A549 (cell line): ENCODE data around the gene CLDND2.

ENCODE experiments used
- EP300 ChIP-seq, 2 experiments: fragments of >200 bp; sonication (Bioruptor Twin); formaldehyde crosslinking; IDR thresholded peaks; 2 replicates in 1 of 2; 3 replicates in 1 of 2; pipeline ENCODE4 v1.6.1; 2016 to 2017
- TF ChIP-seq, protein P1 (sequence below): fragments of >200 bp; sonication (Bioruptor Twin); formaldehyde crosslinking; IDR thresholded peaks from 3 replicates; pipeline ENCODE4 v1.5.1; 2016

- TF ChIP-seq EP300 (IDR thresholded peaks at IDR 0.05) = no peak
- TF ChIP-seq, protein P1, sequence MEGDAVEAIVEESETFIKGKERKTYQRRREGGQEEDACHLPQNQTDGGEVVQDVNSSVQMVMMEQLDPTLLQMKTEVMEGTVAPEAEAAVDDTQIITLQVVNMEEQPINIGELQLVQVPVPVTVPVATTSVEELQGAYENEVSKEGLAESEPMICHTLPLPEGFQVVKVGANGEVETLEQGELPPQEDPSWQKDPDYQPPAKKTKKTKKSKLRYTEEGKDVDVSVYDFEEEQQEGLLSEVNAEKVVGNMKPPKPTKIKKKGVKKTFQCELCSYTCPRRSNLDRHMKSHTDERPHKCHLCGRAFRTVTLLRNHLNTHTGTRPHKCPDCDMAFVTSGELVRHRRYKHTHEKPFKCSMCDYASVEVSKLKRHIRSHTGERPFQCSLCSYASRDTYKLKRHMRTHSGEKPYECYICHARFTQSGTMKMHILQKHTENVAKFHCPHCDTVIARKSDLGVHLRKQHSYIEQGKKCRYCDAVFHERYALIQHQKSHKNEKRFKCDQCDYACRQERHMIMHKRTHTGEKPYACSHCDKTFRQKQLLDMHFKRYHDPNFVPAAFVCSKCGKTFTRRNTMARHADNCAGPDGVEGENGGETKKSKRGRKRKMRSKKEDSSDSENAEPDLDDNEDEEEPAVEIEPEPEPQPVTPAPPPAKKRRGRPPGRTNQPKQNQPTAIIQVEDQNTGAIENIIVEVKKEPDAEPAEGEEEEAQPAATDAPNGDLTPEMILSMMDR = no peak
Observed at GRCh38 chr19:51372649-51373504, 4.1 kb upstream of the CLDND2 start, which contains the start of gene NKG7.
